ENCODE data around the gene PLAAT1. TPM values are rescaled to one million over a fixed set of nuclear protein-coding genes. Genes with fewer than 3 reads are reported as not detected.
A peak's percentile ranks its signal among the peaks of the same experiment; 100 is the strongest.

PLAAT1 gene
- not detected for total RNA-seq
- polyA plus RNA-seq, result not detected

- peak within 1 kb of the TSS in 2 of 4 donors; percentile 5 to 59 for H3K4me3 Mint-ChIP-seq
- H3K27ac ChIP-seq (ENCODE audit: insufficient read depth, low read length, poor library complexity, severe bottlenecking), result no peak within 1 kb of the TSS
- peaks cover 0 to 8% (median 5%) of the 10 kb centered on the region in 7 donors for H3K9me3 Mint-ChIP-seq
- no peak for DNase-seq
- peaks cover 6% of the 10 kb centered on the region for H3K27me3 ChIP-seq (ENCODE audit: control insufficient read depth, insufficient read depth, low read length)
- H3K36me3 ChIP-seq (ENCODE audit: control insufficient read depth, insufficient read depth, low read length), result no peaks in the 10 kb centered on the region
- no peaks in the 10 kb centered on the region for H3K36me3 Mint-ChIP-seq
- peak within 1 kb of the TSS in 1 of 3 donors; percentile 90 for H3K27ac Mint-ChIP-seq
- H3K9me3 ChIP-seq (ENCODE audit: control insufficient read depth in 2 of 2, low read length in 2 of 2), result no peaks in the 10 kb centered on the region
- H3K4me1 ChIP-seq (ENCODE audit: control insufficient read depth, insufficient read depth, low read length, poor library complexity, severe bottlenecking), result no peaks in the 10 kb centered on the region
- ATAC-seq (ENCODE audit: low read depth in 2 of 2), result no peak
- peaks cover 0 to 3% (median 0%) of the 10 kb centered on the region in 4 donors for H3K4me1 Mint-ChIP-seq
- no peak within 1 kb of the TSS for H3K4me3 ChIP-seq (ENCODE audit: low read depth, low read length)
- peaks cover 42% of the 10 kb centered on the region for H3K27me3 Mint-ChIP-seq
These were observed at the start of gene PLAAT1 for GRCh38 chr3:193240850-193241706. PLAAT1 (plus strand) TSS chr3:193241222; CDS start chr3:193255651, 14,429 bp downstream.

DNA sequence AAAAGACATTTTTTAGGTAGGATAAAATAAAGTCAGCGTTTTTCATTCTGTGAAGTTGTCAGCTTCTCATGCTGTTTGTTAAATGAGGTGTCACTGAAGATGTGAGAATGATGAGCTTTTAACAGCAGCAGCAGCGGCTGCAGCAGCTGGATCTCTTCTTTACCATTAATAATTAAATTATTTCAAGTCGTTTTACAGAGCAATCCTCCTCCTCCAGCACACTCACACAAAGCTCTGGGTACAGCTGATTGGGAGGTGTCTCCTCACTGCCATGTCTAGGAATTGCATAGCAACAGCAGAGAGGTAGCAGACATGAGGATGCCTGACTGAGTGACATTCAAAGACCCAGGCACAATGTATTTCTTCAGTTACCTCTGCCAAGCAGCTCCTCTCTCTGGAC is 46.7 kb upstream of the PLAAT1 start:
- Mint-ChIP-seq H3K4me1 (no peaks in the 10 kb centered on the region), H3K36me3 (no peaks in the 10 kb centered on the region)
- H3K36me3 ChIP-seq (ENCODE audit: control insufficient read depth, insufficient read depth, low read length), result no peaks in the 10 kb centered on the region

GRCh38 chr3:193196746-193197145 is 44.3 kb upstream of the PLAAT1 start:
- H3K4me3 ChIP-seq (ENCODE audit: low read depth, low read length), result no peak overlapping the region
- H3K4me1 ChIP-seq (ENCODE audit: control insufficient read depth, insufficient read depth, low read length, poor library complexity, severe bottlenecking), result no peaks in the 10 kb centered on the region
- no peak for DNase-seq
- Mint-ChIP-seq H3K9me3 (peaks cover 0 to 3% (median 0%) of the 10 kb centered on the region in 7 donors), H3K4me1 (no peaks in the 10 kb centered on the region), H3K36me3 (no peaks in the 10 kb centered on the region), H3K27me3 (no peaks in the 10 kb centered on the region), H3K27ac (no peak overlapping the region), H3K4me3 (no peak overlapping the region)
- no peaks in the 10 kb centered on the region for H3K36me3 ChIP-seq (ENCODE audit: control insufficient read depth, insufficient read depth, low read length)
- no peaks in the 10 kb centered on the region for H3K27me3 ChIP-seq (ENCODE audit: control insufficient read depth, insufficient read depth, low read length)
- no peaks in the 10 kb centered on the region for H3K9me3 ChIP-seq (ENCODE audit: control insufficient read depth in 2 of 2, low read length in 2 of 2)
- ATAC-seq (ENCODE audit: low read depth in 2 of 2), result no peak
- no peak overlapping the region for H3K27ac ChIP-seq (ENCODE audit: insufficient read depth, low read length, poor library complexity, severe bottlenecking)

More for the DNA sequence above, 46.7 kb upstream of the PLAAT1 start:
- Mint-ChIP-seq H3K4me3 (no peak overlapping the region), H3K27me3 (no peaks in the 10 kb centered on the region), H3K27ac (no peak overlapping the region), H3K9me3 (peaks cover 0 to 3% (median 0%) of the 10 kb centered on the region in 7 donors)
- ATAC-seq (ENCODE audit: low read depth in 2 of 2) (no peak), DNase-seq (no peak)
- no peak overlapping the region for H3K4me3 ChIP-seq (ENCODE audit: low read depth, low read length)
- no peaks in the 10 kb centered on the region for H3K4me1 ChIP-seq (ENCODE audit: control insufficient read depth, insufficient read depth, low read length, poor library complexity, severe bottlenecking)
- H3K9me3 ChIP-seq (ENCODE audit: control insufficient read depth in 2 of 2, low read length in 2 of 2), result no peaks in the 10 kb centered on the region
- no peaks in the 10 kb centered on the region for H3K27me3 ChIP-seq (ENCODE audit: control insufficient read depth, insufficient read depth, low read length)
- H3K27ac ChIP-seq (ENCODE audit: insufficient read depth, low read length, poor library complexity, severe bottlenecking), result no peak overlapping the region

- Histone ChIP-seq H3K27me3 (ENCODE audit: control insufficient read depth, insufficient read depth, low read length) (no peaks in the 10 kb centered on the region), H3K9me3 (ENCODE audit: control insufficient read depth in 2 of 2, low read length in 2 of 2) (no peaks in the 10 kb centered on the region), H3K27ac (ENCODE audit: insufficient read depth, low read length, poor library complexity, severe bottlenecking) (no peak overlapping the region), H3K4me1 (ENCODE audit: control insufficient read depth, insufficient read depth, low read length, poor library complexity, severe bottlenecking) (no peaks in the 10 kb centered on the region), H3K4me3 (ENCODE audit: low read depth, low read length) (no peak overlapping the region), H3K36me3 (ENCODE audit: control insufficient read depth, insufficient read depth, low read length) (no peaks in the 10 kb centered on the region)
- H3K4me3 Mint-ChIP-seq, result no peak overlapping the region
- DNase-seq (no peak), ATAC-seq (ENCODE audit: low read depth in 2 of 2) (no peak)
- H3K36me3 Mint-ChIP-seq, result no peaks in the 10 kb centered on the region
- H3K4me1 Mint-ChIP-seq, result no peaks in the 10 kb centered on the region
- no peak overlapping the region for H3K27ac Mint-ChIP-seq
- no peaks in the 10 kb centered on the region for H3K27me3 Mint-ChIP-seq
- peaks cover 0 to 1% (median 0%) of the 10 kb centered on the region in 7 donors for H3K9me3 Mint-ChIP-seq
These were observed 33.4 kb upstream of the PLAAT1 start for GRCh38 chr3:193207290-193208273.

GRCh38 chr3:193210618-193211017 is 30.4 kb upstream of the PLAAT1 start:
- DNase-seq (no peak), ATAC-seq (ENCODE audit: low read depth in 2 of 2) (no peak)
- no peak overlapping the region for H3K27ac ChIP-seq (ENCODE audit: insufficient read depth, low read length, poor library complexity, severe bottlenecking)
- H3K9me3 ChIP-seq (ENCODE audit: control insufficient read depth in 2 of 2, low read length in 2 of 2), result no peaks in the 10 kb centered on the region
- H3K36me3 Mint-ChIP-seq, result no peaks in the 10 kb centered on the region
- no peak overlapping the region for H3K27ac Mint-ChIP-seq
- H3K27me3 Mint-ChIP-seq, result no peaks in the 10 kb centered on the region
- H3K4me1 Mint-ChIP-seq, result no peaks in the 10 kb centered on the region
- no peak overlapping the region for H3K4me3 ChIP-seq (ENCODE audit: low read depth, low read length)
- peaks cover 0 to 2% (median 0%) of the 10 kb centered on the region in 7 donors for H3K9me3 Mint-ChIP-seq
- no peaks in the 10 kb centered on the region for H3K27me3 ChIP-seq (ENCODE audit: control insufficient read depth, insufficient read depth, low read length)
- H3K36me3 ChIP-seq (ENCODE audit: control insufficient read depth, insufficient read depth, low read length), result no peaks in the 10 kb centered on the region
- H3K4me3 Mint-ChIP-seq, result no peak overlapping the region
- no peaks in the 10 kb centered on the region for H3K4me1 ChIP-seq (ENCODE audit: control insufficient read depth, insufficient read depth, low read length, poor library complexity, severe bottlenecking)

DNA sequence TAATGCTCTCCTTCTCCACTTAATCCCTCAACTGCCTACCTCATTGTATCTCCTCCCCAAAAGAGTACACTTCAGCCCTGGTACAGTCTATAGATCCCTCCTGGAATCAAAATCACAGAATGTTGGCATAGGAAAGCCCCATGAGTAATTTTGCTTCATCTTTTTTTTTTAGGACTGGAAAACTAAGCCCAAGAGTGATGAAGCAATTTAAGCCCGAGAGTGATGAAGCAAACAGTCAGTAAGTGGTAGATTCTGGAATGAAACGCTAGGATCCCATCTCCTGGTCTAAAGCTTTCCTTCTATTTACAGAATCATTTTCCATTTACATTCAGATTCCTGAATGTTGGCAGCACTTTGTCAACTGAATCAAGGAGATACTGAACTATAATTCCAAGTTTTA is 29.8 kb upstream of the PLAAT1 start:
- no peaks in the 10 kb centered on the region for H3K27me3 ChIP-seq (ENCODE audit: control insufficient read depth, insufficient read depth, low read length)
- DNase-seq (no peak), ATAC-seq (ENCODE audit: low read depth in 2 of 2) (no peak)
- Mint-ChIP-seq H3K4me3 (no peak overlapping the region), H3K4me1 (no peaks in the 10 kb centered on the region), H3K9me3 (peaks cover 0 to 2% (median 0%) of the 10 kb centered on the region in 7 donors), H3K27ac (no peak overlapping the region), H3K27me3 (no peaks in the 10 kb centered on the region), H3K36me3 (no peaks in the 10 kb centered on the region)
- H3K4me3 ChIP-seq (ENCODE audit: low read depth, low read length), result no peak overlapping the region
- H3K36me3 ChIP-seq (ENCODE audit: control insufficient read depth, insufficient read depth, low read length), result no peaks in the 10 kb centered on the region
- no peaks in the 10 kb centered on the region for H3K9me3 ChIP-seq (ENCODE audit: control insufficient read depth in 2 of 2, low read length in 2 of 2)
- no peaks in the 10 kb centered on the region for H3K4me1 ChIP-seq (ENCODE audit: control insufficient read depth, insufficient read depth, low read length, poor library complexity, severe bottlenecking)
- no peak overlapping the region for H3K27ac ChIP-seq (ENCODE audit: insufficient read depth, low read length, poor library complexity, severe bottlenecking)

DNA sequence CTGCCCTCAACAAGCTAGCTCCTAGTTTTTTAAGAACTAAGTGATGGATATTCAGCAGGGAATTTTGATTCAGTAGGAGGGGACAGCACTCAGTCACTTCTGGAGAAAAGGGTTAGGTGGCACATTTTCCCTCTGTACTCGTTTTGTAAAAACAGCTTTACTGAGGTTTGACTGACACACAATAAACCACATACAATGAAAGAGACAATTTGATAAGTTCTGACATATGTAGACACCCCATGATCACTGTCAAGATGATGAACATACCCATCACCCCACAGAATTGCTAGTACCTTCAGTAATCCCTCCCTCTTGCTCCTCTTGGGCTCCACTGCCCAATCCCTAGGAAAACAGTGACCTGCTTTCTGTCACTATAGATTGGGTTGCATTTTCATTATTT is 29.0 kb upstream of the PLAAT1 start:
- H3K4me3 Mint-ChIP-seq, result no peak overlapping the region

More for the DNA sequence above, 29.0 kb upstream of the PLAAT1 start:
- H3K27me3 Mint-ChIP-seq, result no peaks in the 10 kb centered on the region
- DNase-seq (no peak), ATAC-seq (ENCODE audit: low read depth in 2 of 2) (no peak)
- H3K27ac Mint-ChIP-seq, result no peak overlapping the region
- no peaks in the 10 kb centered on the region for H3K27me3 ChIP-seq (ENCODE audit: control insufficient read depth, insufficient read depth, low read length)
- H3K27ac ChIP-seq (ENCODE audit: insufficient read depth, low read length, poor library complexity, severe bottlenecking), result no peak overlapping the region
- H3K4me1 ChIP-seq (ENCODE audit: control insufficient read depth, insufficient read depth, low read length, poor library complexity, severe bottlenecking), result no peaks in the 10 kb centered on the region
- no peaks in the 10 kb centered on the region for H3K9me3 ChIP-seq (ENCODE audit: control insufficient read depth in 2 of 2, low read length in 2 of 2)
- H3K4me3 ChIP-seq (ENCODE audit: low read depth, low read length), result no peak overlapping the region
- no peaks in the 10 kb centered on the region for H3K36me3 ChIP-seq (ENCODE audit: control insufficient read depth, insufficient read depth, low read length)
- H3K4me1 Mint-ChIP-seq, result no peaks in the 10 kb centered on the region
- no peaks in the 10 kb centered on the region for H3K36me3 Mint-ChIP-seq
- peaks cover 0 to 2% (median 0%) of the 10 kb centered on the region in 7 donors for H3K9me3 Mint-ChIP-seq
